HG03159 (cell line): Measurements from ENCODE around the gene MARK3.

Experiments used
- ATAC-seq: cut with Tn5 transposase; IDR thresholded peaks from one replicate; pipeline ENCODE4 v1.9.1; 2021; ENCODE audit warnings: mild to moderate bottlenecking, moderate library complexity; ENCODE audit not compliant: unreplicated experiment

The MARK3 gene

DNA sequence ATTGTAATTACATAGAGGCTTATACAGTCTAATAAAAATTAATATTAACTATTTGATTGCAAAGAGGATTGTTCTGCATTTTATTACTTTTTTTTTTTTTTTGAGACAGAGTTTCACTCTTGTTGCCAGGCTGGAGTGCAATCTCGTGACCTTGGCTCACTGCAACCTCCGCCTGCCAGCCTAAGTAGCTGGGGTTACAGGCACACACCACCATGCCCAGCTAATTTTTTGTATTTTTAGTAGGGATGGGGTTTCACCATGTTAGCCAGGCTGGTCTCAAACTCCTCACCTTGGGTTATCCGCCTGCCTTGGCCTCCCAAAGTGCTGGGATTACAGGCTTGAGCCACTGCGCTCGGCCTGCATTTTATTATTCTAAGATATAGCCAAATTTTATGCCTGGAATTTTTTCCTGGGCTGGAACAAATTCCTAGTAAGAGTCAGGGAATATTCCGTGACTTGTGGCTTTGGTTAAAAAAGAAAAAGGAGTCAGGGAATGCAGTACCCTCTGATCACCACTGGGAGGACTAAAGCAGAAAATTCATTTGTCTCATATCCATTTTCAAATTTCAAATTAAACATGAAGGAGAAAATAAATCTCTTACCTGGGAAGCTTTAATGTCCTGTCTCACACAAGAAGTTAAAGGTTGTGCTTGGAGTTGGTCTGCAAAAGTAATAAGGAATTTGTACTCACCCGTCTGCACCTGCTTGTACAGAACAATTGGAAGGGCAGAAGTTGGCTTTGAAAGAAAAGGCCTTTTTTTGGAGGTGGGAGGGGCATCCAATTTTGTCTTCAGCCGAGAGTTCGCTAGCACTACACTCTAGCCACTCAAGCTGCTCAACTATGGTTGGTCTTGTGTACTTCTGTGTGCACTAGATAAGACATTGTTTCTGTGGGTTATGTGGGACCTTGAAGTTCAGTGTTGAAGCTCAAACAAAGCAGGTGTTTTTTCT is 8.7 kb downstream of the MARK3 start:
- ATAC-seq = no peak

GRCh38 chr14:103395244-103395643 is 10.0 kb downstream of the MARK3 start:
- no peak for ATAC-seq

DNA sequence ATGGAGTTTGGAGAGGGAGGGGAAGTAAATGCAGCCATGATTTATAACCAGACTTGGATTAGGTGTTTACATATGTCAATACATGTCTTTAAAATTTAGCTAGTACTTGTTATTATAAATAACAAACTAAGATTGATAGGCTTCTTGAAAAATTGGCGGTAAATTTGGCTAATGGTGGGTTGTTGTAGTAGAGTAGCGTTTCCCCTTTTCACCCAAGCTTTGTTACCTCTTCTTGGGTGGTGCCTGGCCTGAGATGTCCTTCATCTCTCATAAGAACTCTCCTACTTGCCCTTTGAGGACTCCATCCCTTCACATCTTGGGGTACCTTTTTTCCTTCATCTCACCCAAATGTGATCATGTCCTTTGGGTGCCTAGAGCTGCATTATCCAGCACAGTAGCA is 11.2 kb downstream of the MARK3 start:
- ATAC-seq = no peak

DNA sequence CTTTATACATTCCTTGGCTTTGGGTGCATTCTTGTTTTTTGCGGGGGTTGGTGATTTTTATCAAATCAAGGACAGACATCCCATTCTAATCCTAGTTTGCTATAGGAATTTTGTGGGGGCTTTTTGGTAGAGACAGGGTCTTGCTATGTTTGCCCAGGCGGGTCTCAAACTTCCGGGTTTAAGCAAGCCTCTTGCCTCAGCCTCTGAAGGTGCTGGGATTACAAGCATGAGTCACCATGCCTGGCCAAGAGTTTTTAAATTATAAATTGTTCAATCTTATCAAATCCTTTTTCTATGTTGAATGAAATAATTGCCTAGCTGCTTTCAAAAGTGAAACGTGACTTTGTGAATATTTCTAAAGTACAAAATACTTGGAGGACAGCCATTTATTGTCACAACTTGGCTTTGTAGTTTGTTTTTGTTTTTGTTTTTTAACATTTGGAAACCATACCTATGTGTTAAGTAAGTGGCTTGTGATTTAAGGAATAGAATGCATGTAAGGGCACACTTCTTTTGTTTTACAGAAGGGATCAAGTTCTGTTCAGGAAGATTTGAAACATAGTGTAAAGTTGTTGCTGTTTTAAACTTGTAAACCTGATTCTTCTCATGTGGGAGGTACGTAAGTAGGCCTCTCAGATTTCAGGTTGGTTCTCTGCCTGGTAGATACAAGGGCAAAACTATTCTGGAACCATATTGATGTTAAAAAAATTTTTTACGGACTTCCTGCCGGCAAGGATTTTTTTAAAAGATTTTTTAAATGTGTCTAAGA is 13.4 kb downstream of the MARK3 start:
- ATAC-seq = no peak

DNA sequence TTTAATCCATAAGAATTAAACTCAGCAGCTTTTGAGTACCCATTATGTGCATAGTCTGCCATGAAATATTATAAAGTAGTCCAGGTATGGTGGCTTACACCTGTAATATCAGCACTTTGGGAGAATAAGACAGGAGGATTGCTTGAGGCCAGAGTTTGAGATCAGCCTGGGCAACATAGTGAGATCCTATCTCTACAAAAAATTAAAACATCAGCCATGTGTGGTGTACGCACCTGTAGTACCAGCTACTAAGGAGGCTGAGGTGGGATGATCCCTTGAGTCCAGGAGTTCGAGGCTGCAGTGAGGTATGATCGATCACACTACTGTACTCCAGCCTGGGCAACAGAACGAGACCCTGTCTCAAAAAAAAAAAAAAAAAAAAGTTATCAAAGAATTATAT is 15.3 kb downstream of the MARK3 start:
- no peak for ATAC-seq

GRCh38 chr14:103401223-103402214 is 16.3 kb downstream of the MARK3 start:
- ATAC-seq = no peak

- no peak for ATAC-seq
Measured at GRCh38 chr14:103402695-103403094, 17.5 kb downstream of the MARK3 start.

- no peak for ATAC-seq
Measured at GRCh38 chr14:103404032-103404918, 19.1 kb downstream of the MARK3 start.

GRCh38 chr14:103404920-103405319 is 19.7 kb downstream of the MARK3 start:
- ATAC-seq = no peak

DNA sequence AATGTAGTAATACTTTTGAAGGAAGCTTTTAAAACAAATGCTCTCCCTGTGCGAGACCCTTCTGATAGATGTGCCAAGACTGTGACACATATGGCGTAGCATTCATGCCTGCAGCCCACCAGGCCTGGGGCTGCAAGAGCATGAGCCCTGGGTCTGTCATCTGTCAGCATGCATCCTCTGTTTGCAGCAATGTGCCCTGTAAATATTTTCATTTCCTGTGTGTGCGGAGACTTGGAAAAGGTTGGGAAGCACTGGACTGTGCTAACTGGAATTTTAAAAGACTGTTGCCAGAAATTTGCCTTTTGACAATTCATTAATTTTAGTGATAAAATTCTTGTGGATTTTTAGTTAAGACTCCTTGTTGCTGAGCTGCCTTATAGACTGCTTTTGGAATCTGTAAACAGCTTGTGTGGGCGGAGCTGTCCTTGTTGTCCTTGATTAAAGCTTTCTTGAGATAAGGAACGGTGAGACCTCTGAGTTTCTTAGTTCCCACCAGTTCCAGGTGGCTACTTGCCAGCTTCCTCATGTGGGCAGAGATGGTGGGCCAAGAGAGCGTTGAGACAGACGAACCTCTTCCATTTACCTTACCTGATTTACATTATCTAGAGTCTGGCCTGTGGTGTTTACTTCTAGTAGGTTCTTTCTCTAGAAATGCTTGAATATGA is 23.4 kb downstream of the MARK3 start:
- no peak for ATAC-seq

DNA sequence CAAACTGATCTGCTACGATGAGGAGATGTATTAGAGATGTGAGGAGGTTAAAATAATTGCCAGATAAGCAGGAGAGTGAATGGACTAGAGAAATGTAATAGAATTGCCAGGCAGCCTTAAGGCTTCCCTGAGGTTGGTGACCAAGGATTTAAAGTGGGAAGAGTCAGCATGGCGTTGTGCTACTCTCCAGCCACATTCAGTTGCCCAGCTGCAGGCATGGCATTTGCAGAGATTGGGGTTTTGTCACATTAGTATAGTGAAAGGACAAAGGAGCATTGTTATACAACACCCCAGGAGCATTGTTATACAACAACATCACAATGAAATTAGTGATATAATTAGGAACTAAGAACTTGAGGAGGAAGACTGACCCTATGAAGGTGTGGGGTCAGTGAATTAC is 31.7 kb downstream of the MARK3 start:
- no peak for ATAC-seq

DNA sequence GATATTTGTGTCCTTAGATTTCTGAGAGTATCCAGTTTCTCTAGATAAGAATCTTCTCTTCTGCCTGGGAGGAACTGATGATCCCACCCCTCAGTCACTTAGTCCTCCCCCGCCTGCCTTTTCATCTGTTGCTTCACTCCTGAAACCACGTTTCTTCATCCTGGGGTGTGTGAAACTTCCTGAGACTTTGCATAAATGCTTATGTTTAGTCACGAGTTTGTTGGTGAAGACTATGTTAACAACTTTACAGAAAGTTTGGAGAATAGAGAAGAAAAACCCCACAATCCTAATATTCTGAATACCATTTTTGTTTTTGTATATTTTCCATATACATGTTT is 33.2 kb downstream of the MARK3 start:
- ATAC-seq = no peak

DNA sequence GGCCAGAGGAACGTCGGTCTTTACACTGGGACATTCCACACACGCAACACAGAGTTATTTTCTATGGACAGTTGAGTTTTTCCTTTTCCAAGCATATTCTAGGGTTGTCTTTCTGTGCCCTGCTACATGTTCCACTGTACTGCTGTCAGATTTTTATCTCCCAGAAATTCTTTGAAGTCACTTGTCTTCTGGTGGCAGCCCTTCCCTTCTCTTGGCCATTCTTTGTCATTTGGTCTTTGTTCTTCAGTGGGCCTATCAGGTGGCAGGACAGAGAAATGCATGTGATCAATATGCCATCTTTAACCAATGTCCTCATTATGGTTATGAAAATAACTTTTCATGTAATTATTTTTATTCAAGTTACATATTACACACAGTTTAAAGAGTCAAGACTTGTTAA is 36.3 kb downstream of the MARK3 start:
- no peak for ATAC-seq

- ATAC-seq = no peak
Measured at GRCh38 chr14:103423050-103423461, 37.8 kb downstream of the MARK3 start.

DNA sequence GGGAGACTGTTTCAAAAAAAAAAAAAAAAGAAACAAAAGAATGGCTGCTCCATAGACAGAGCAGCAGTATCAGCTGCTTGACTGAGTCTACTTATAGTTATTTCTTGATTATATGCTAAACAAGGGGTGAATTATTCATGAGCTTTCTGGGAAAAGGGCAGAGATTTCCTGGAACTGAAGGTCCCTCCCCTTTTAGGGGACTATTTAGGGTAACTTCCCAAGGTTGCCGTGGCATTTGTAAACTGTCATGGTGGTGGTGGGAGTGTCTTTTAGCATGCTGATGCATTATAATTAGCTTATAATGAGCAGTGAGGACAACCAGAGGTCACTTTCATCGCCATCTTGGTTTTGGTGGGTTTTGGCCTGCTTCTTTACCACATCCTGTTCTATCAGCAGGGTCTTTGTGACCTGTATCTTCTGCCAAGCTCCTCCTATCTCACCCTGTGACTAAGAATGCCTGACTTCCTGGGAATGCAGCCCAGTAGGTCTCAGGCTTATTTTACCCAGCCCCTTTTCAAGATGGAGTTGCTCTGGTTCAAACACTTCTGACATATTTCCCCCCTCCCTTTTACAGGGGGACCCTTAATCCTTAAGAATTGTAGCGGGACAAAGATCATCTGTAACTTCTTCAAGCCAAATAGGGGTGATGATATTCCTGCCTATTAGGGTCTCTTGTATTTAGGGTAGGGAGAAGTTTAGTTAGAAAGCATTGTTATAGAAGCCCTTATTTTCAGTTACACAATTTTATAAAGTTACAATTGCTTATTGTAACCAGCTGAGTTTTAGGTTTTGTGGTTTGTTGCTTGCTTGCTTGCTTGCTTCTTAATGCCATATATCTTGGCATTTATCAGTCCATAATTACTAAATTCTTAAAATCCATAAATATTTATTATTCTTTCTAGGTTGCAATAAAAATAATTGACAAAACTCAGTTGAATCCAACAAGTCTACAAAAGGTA is 42.5 kb downstream of the MARK3 start:
- no peak for ATAC-seq

- ATAC-seq = no peak
Measured at GRCh38 chr14:103428723-103429556, 43.7 kb downstream of the MARK3 start.

- no peak for ATAC-seq
Measured at GRCh38 chr14:103430358-103430757, 45.1 kb downstream of the MARK3 start.
